GM12878 (cell line): ENCODE measurements around the gene PPDPF. TPM values are rescaled to one million over a fixed set of nuclear protein-coding genes. Genes with fewer than 3 reads are reported as not detected.

Source experiments
- ATAC-seq: fragments of 200-7000 bp; cut with Tn5 transposase; 3 replicates; pipeline ENCODE4 v1.9.1; 2020; ENCODE audit warnings: mild to moderate bottlenecking, moderate library complexity
- BruUV-seq: library from RNA; stranded (reverse); fragments of 400-500 nt; replicated peaks from 2 replicates; lab custom pipeline; 2021; lab: Mats Ljungman, UMichigan
- CTCF ChIA-PET: fragments of 300-600 bp; sonication (Branson Sonifier 250); formaldehyde crosslinking; extraction: SDS; loops from one replicate; lab custom pipeline; 2021; ENCODE audit warnings: inconsistent platforms; lab: Yijun Ruan, JAX
- POLR2A ChIA-PET: fragments of 350-600 bp; formaldehyde crosslinking; extraction: SDS; loops from one replicate; lab custom pipeline; 2021; ENCODE audit warnings: inconsistent platforms; lab: Charles Lee
- RAD21 ChIA-PET: fragments of 300-600 bp; sonication (Branson Sonifier 250); formaldehyde crosslinking; loops from one replicate; lab custom pipeline; 2023; ENCODE audit warnings: antibody characterized with exemption; ENCODE audit not compliant: unreplicated experiment; lab: Charles Lee
- SMC1A ChIA-PET: fragments of 300-600 bp; sonication (Branson Sonifier 250); formaldehyde crosslinking; loops from one replicate; lab custom pipeline; 2023; ENCODE audit not compliant: unreplicated experiment, uncharacterized antibody; lab: Charles Lee
- DNase-seq: peaks from one replicate; pipeline ENCODE4 v3.0.0-alpha.2; 2011; ENCODE audit warnings: low read depth, low spot score
- FAIRE-seq: peaks from 3 replicates; lab custom pipeline; 2011; peaks lifted over from hg19 to GRCh38; lab: Jason Lieb, UNC
- H2AFZ ChIP-seq: 2 replicates; pipeline ENCODE4 v1.6.0; 2011; ENCODE audit warnings: low read depth, low read length, control low read depth; ENCODE audit not compliant: control insufficient read depth
- H3K27ac ChIP-seq: 2 replicates; pipeline ENCODE4 v1.5.1; 2011; ENCODE audit warnings: control low read depth; ENCODE audit not compliant: control insufficient read depth, insufficient read depth
- H3K27me3 ChIP-seq, 2 experiments: replicated peaks in 1 of 2; 2 replicates each; pipeline versions ENCODE4 v1.6.0 to v1.6.1; 2011; ENCODE audit warnings: low read length in 1 of 2; ENCODE audit not compliant: control insufficient read depth in 2 of 2, insufficient read depth in 2 of 2
- H3K36me3 ChIP-seq, 2 experiments: 2 replicates each; pipeline ENCODE4 v1.5.1; 2011; ENCODE audit warnings: low read length in 1 of 2; ENCODE audit not compliant: control insufficient read depth in 2 of 2, insufficient read depth in 2 of 2
- H3K4me1 ChIP-seq: 2 replicates; pipeline ENCODE4 v1.6.1; 2011; ENCODE audit warnings: mild to moderate bottlenecking, low read length, moderate library complexity, mixed read lengths; ENCODE audit not compliant: control insufficient read depth, insufficient read depth
- H3K4me2 ChIP-seq: 2 replicates; pipeline ENCODE4 v1.6.0; 2011; ENCODE audit warnings: control low read depth; ENCODE audit not compliant: control insufficient read depth, insufficient read depth
- H3K4me3 ChIP-seq: fragments of 200-600 bp; sonication (generic); 2 replicates; pipeline ENCODE4 v1.5.1; 2016
- H3K79me2 ChIP-seq: 2 replicates; pipeline ENCODE4 v1.6.0; 2011; ENCODE audit warnings: low read length; ENCODE audit not compliant: control insufficient read depth, insufficient read depth
- H3K9ac ChIP-seq: 2 replicates; pipeline ENCODE4 v1.8.0; 2011; ENCODE audit warnings: low read length, control low read depth, mixed read lengths; ENCODE audit not compliant: control insufficient read depth, insufficient read depth
- H3K9me3 ChIP-seq: replicated peaks from 3 replicates; pipeline ENCODE4 v1.5.1; 2011; ENCODE audit warnings: mild to moderate bottlenecking, low read length; ENCODE audit not compliant: control insufficient read depth, insufficient read depth
- H4K20me1 ChIP-seq: 2 replicates; pipeline ENCODE4 v1.6.0; 2011; ENCODE audit not compliant: control insufficient read depth, insufficient read depth
- BRCA1 ChIP-seq: IDR thresholded peaks from 2 replicates; pipeline ENCODE4 v1.6.1; 2011; ENCODE audit warnings: low read depth, low read length, improper control_type of control experiment
- CBX3 ChIP-seq: fragments of 200-600 bp; sonication (generic); IDR thresholded peaks from 2 replicates; pipeline ENCODE4 v1.6.1; 2016; ENCODE audit warnings: low read depth, borderline replicate concordance
- CHD4 ChIP-seq: fragments of 200-600 bp; sonication (generic); IDR thresholded peaks from 2 replicates; pipeline ENCODE4 v1.6.1; 2016; ENCODE audit warnings: mild to moderate bottlenecking
- E2F8 ChIP-seq: fragments of 450-650 bp; IDR thresholded peaks from 2 replicates; pipeline ENCODE4 v1.6.1; 2018; ENCODE audit warnings: mild to moderate bottlenecking, low read depth, moderate library complexity; ENCODE audit not compliant: partially characterized antibody
- ESRRA ChIP-seq: IDR thresholded peaks from 2 replicates; pipeline ENCODE4 v1.6.1; 2012; ENCODE audit warnings: mild to moderate bottlenecking, low read length, improper control_type of control experiment
- FOXK2 ChIP-seq: fragments of 450-650 bp; IDR thresholded peaks from 2 replicates; pipeline ENCODE4 v1.6.1; 2017; ENCODE audit warnings: mild to moderate bottlenecking, moderate library complexity
- MEF2B ChIP-seq: fragments of 450-650 bp; IDR thresholded peaks from 2 replicates; pipeline ENCODE4 v1.6.1; 2018; ENCODE audit warnings: mild to moderate bottlenecking, moderate library complexity; ENCODE audit not compliant: partially characterized antibody, poor library complexity, severe bottlenecking
- PML ChIP-seq: IDR thresholded peaks from 2 replicates; pipeline ENCODE4 v1.6.1; 2012; ENCODE audit warnings: low read length, inconsistent platforms
- POU2F2 ChIP-seq: IDR thresholded peaks from 3 replicates; pipeline ENCODE4 v1.6.1; 2011; ENCODE audit warnings: low read depth, mild to moderate bottlenecking, low read length, borderline replicate concordance
- YY1 ChIP-seq: IDR thresholded peaks from 2 replicates; pipeline ENCODE4 v1.6.1; 2011; ENCODE audit warnings: low read depth, mild to moderate bottlenecking, low read length
- ZBTB4 ChIP-seq: fragments of 450-650 bp; formaldehyde crosslinking; IDR thresholded peaks from 2 replicates; pipeline ENCODE4 v1.4.0; 2022; ENCODE audit warnings: mild to moderate bottlenecking, moderate library complexity
- WGBS: methylation state at CpG from one replicate; pipeline ENCODE4 v1.1.6; 2016; ENCODE audit warnings: low lambda C conversion rate; ENCODE audit not compliant: insufficient replicate concordance, insufficient coverage; ENCODE audit errors: missing lambda C conversion rate; 5-methylcytosine and 5-hydroxymethylcytosine counted together
- in situ Hi-C: fragments of 300-500 bp; cut with MboI; formaldehyde crosslinking; loops from 9 replicates; pipeline ENCODE4 v1.14.3; 2018; ENCODE audit warnings: mixed read lengths
- intact Hi-C: fragments of 100-400 bp; cut with micrococcal nuclease; formaldehyde crosslinking; loops from one replicate; pipeline ENCODE4 v1.14.2; 2022; ENCODE audit not compliant: unreplicated experiment
- polyA plus RNA-seq, 11 experiments: library from polyadenylated mRNA; depleted of rRNA in 4 of 11; unstranded in 6 of 11; stranded (reverse) in 5 of 11; fragments of >200 nt; fragmentation: Nextera tagmentation in 4 of 11; fragmentation: Illumina TruSeq in 1 of 11; extraction: Ambion mirVana in 4 of 11; extraction: Trizol in 1 of 11; gene quantifications; 1 replicate in 1 of 11; 2 replicates in 10 of 11; pipeline versions ENCODE4 v1.2.1 to v1.2.3, GENCODE V29; 2011 to 2016; ENCODE audit warnings: inconsistent platforms in 2 of 11, missing spikeins in 2 of 11, low read depth in 1 of 11
- total RNA-seq, 4 experiments: library from RNA; depleted of rRNA in 3 of 4; stranded (reverse); fragments of >200 nt in 3 of 4; fragmentation: Illumina TruSeq in 1 of 4; extraction: Trizol in 1 of 4; gene quantifications; 2 replicates each; pipeline versions ENCODE4 v1.2.1 to v1.2.3, GENCODE V29; 2013 to 2021
- TF ChIP-seq, protein P1 (sequence below): IDR thresholded peaks from 2 replicates; pipeline ENCODE4 v1.6.1; 2012; ENCODE audit warnings: low read depth, low read length, improper control_type of control experiment

PPDPF gene
- total and polyA plus RNA-seq, 10 of the 15 experiments (the other 5 are each of a cell fraction or from before 2014, with no cell fraction given), result 0.32 to 154 (median 22.8) TPM

DNA sequence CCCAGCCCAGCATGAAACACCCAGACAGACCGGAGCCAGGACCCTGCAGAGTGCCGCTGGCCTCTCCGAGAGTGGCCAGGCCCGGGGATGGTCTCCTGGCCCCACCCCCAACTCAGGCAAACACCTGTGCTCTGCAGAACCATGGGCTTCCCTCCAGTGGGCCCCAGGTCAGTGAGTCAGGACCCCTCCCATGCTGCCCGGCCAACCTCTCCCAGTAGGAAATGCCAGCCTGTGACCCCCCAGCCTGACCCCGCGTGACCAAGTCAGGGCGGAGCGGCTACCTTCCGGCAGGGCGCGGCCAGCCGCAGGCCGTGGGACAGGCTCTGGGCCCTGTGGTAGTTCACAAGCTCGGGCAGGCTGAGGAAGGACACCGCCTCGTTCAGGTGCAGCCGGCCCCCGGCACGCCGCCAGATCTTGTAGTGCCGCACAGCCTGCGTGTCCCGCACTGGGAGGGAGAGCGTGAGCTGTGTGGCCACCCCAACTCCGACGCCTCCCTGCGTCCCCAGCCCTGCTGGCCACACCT lies 13.4 kb downstream of the PPDPF start:
- intact Hi-C loops, result no loop called here
- Histone ChIP-seq H3K9ac (no peak overlapping the region), H3K27ac (no peak overlapping the region), H3K36me3 (no peaks in the 10 kb centered on the region), H3K27me3 (no peaks in the 10 kb centered on the region; a peak in 1 of 4 replicates), H3K4me1 (peaks cover 18% of the 10 kb centered on the region), H3K79me2 (no peaks in the 10 kb centered on the region), H3K9me3 (no peaks in the 10 kb centered on the region), H3K4me3 (no peak overlapping the region), H3K4me2 (no peak overlapping the region), H2AFZ (no peak overlapping the region), H4K20me1 (no peaks in the 10 kb centered on the region)
- ChIA-PET POLR2A (no interaction called here), RAD21 (no interaction called here), CTCF (no interaction called here), SMC1A (no interaction called here)
- DNase-seq (no peak), FAIRE-seq (no peak), ATAC-seq (no peak)
- no TSS peak for BruUV-seq
- TF ChIP-seq CHD4 (no peak), ZBTB4 (CRISPR knock-in tag) (no peak), MEF2B (no peak), BRCA1 (no peak), ESRRA (no peak), E2F8 (no peak), FOXK2 (no peak), POU2F2 (no peak), YY1 (no peak), PML (no peak), CBX3 (no peak)
- TF ChIP-seq, protein P1, sequence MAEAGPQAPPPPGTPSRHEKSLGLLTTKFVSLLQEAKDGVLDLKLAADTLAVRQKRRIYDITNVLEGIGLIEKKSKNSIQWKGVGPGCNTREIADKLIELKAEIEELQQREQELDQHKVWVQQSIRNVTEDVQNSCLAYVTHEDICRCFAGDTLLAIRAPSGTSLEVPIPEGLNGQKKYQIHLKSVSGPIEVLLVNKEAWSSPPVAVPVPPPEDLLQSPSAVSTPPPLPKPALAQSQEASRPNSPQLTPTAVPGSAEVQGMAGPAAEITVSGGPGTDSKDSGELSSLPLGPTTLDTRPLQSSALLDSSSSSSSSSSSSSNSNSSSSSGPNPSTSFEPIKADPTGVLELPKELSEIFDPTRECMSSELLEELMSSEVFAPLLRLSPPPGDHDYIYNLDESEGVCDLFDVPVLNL, result no peak
- in situ Hi-C loops, result no loop called here
- WGBS, result 69% methylated on average over 28 of the region's 28 CpGs
